Measurements from ENCODE around the gene WHRN.

GRCh38 chr9:114425126-114425525 lies 80.1 kb downstream of the WHRN start:
- TF ChIP-seq CTCF (IDR thresholded peaks at IDR 0.05; ENCODE audit: insufficient read depth, low read length, poor library complexity, severe bottlenecking) (no peak), EZH2phosphoT487 (conservative IDR thresholded peaks at IDR 0.05; ENCODE audit: low read length) (no peak)
